Raji (cell line): Measurements from ENCODE around the gene TMIE.

ENCODE experiments used
- POLR2A ChIP-seq: IDR thresholded peaks from 2 replicates; pipeline ENCODE4 v1.6.1; 2011; ENCODE audit warnings: low read depth, low read length, control low read depth; ENCODE audit not compliant: insufficient read depth

Gene TMIE

DNA sequence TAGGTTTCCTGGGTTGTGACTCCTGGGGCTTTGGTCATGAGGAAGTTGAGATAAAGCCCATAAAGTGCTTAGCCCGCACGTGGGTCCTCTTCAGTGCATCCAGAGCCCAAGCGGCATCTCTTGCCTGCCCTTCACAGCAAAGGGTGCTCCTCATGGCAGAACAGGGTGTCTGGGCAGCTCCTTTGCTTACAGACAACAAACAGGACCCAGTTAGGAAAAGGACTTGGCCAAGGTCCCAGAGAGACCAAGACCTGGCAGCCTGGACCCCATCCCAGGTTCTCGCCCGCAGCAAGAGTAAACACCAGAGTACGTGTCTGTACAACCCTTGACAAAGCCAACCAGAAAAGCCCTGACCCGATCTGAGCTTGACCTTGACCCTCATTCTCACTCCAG is 34.7 kb upstream of the TMIE start:
- no peak for TF ChIP-seq POLR2A

GRCh38 chr3:46667061-46667621 is 34.1 kb upstream of the TMIE start:
- TF ChIP-seq POLR2A = no peak

DNA sequence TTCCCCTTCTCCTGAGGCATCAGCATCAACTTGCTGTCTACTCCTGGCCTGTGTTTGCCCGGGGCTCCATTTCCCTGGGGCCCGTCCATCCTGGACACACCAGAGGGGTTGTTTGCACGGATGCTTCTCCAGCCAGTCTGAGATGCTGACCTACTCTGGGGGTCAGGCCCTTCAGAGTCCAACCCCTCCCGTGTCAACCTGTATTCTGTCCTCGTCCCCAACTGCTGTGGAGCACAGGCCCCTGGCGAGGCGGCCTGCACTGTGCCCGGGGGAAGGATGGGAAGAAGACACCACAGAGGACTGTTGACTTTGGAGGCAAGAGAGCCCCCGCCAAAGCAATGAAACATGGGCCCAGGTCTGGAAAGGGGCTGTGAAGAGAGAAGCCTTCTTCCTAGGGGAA is 33.5 kb upstream of the TMIE start:
- no peak for TF ChIP-seq POLR2A

DNA sequence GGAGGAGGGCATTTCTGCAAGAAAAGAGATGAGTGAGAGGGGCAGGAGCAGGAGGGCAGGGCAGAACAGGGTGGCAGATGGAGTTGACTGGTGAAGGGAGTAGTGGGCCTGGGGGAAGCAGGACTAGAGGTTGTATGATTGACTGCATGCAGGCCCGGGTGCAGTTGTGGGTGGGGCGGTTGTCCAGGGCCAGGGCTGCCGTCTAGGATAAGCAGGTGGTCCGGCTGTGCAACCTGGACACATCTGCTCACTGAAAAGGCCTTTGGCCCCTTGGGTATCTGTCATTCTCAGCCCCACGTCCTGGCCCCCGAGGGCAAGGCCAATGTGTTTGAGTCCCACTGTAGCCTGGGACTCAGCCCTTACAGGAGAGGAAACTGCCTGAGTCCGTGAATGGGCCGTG is 33.1 kb upstream of the TMIE start:
- no peak for TF ChIP-seq POLR2A

- TF ChIP-seq POLR2A = no peak
These were observed 32.6 kb upstream of the TMIE start for GRCh38 chr3:46668591-46668990.

- TF ChIP-seq POLR2A = no peak
These were observed 31.8 kb upstream of the TMIE start for GRCh38 chr3:46669191-46669999.

- TF ChIP-seq POLR2A = no peak
These were observed 30.9 kb upstream of the TMIE start for GRCh38 chr3:46670000-46670890.

DNA sequence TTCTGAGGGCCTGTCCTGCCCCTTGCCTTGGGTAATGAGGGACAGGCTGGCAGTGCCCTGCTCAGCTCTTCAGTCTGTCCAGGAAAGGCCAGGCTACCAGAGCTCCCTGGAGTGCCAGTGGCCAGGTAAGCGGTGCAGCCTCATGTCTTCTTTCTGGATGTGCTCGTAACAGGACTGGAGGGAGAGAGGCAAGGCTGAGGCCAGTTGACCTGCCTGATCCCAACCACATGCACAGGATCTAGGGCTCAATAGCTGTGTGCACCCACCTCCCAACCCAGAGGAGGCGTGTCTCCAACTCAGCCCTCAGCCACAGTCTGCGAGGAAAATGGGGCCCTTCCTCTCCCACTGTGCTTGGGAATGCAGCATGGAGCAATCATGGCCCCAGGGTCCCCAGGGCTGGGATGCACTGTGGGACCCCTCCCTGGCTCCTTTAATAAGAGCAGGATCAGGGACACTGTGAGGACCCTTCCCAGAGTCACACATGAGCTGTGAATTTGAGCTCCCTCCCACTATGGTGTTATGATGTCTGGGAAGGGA is 30.2 kb upstream of the TMIE start:
- TF ChIP-seq POLR2A = no peak

DNA sequence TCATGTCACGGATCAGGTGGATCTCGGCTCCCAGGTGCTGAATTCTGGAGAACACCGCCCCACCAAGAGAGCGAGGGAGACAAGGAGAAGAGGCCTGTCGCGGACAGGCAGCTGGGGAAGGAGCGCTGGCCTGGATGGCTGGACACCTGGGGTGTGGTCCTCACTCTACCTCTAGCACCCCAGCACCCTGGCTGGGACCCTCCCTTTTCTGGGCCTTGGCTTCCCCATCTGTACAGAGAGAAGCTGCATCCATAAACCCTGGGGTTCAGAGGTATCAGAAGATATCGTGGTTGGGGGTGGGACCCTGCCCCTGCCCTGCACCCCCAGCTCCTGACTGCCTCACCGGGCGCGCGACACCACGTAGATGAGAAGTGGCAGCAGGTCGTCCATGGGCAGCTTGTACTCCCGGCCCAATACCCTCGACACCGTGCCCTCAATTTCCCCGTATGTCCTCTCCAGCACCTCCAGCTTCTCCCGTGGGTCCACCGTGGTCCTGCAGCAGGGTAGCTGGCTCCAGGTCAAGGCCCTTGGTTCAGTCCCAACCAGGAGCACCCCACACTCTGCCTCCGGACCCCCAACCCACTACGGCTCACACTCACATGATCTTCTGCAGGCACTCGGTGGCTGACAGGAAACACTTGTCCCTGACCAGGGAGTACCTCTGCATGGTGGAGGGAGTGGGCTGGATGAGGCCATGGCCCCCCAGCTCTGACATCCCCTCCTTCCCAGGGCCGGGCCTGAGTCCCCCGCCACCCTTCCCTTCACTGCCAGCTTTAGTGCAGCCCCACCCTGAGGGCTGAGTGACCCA is 29.4 kb upstream of the TMIE start:
- TF ChIP-seq POLR2A = no peak

- no peak for TF ChIP-seq POLR2A
These were observed 28.9 kb upstream of the TMIE start for GRCh38 chr3:46672349-46672695.

- no peak for TF ChIP-seq POLR2A
These were observed 27.8 kb upstream of the TMIE start for GRCh38 chr3:46673151-46674030.

- TF ChIP-seq POLR2A = no peak
These were observed 27.0 kb upstream of the TMIE start for GRCh38 chr3:46674031-46674845.

GRCh38 chr3:46675426-46675825 is 25.8 kb upstream of the TMIE start:
- no peak for TF ChIP-seq POLR2A
